GM21737 (cell line): ENCODE measurements around the gene MAST4.

Experiments
- ATAC-seq: cut with Tn5 transposase; IDR thresholded peaks from one replicate; pipeline ENCODE4 v1.9.1; 2021; ENCODE audit warnings: mild to moderate bottlenecking, moderate library complexity; ENCODE audit not compliant: unreplicated experiment

MAST4 gene

DNA sequence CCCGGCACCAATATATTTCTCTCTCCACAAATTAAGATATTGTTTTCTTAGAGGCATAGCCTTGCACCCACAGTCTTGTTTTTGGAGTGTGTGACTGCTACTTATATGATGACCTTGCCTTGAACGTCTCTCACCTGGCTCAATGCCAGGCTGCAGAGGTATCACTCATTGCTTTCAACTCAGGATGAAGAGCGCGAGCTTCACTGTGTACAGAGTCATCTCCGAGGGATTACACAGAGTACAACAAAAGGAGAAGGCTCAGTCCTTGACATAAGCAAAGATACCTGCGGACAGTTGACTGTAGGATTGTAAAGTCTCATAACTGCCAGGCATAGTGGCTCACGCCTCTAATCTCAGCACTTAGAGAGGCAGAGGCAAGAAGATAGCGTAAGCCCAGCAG lies 546.6 kb downstream of the MAST4 start:
- ATAC-seq, result no peak

DNA sequence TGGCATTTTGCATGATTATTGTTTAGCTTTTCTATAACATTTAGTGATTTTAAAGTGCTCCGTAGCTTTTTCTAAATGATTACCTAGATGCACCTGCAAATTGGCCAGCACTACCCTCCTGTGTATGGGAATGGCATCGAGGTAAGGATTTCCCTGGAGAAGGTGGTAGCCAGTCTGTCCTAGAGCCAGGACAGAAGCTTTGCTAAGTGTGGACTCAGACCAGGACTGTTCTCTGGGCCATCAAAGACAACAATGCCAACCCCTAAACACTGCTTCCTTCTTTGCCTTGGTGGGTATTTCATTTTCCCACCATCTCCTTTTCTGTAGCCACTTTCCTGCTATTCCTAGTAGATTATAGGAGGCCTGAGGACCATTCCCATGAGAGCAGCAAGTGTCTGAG lies 547.4 kb downstream of the MAST4 start:
- ATAC-seq, result no peak

DNA sequence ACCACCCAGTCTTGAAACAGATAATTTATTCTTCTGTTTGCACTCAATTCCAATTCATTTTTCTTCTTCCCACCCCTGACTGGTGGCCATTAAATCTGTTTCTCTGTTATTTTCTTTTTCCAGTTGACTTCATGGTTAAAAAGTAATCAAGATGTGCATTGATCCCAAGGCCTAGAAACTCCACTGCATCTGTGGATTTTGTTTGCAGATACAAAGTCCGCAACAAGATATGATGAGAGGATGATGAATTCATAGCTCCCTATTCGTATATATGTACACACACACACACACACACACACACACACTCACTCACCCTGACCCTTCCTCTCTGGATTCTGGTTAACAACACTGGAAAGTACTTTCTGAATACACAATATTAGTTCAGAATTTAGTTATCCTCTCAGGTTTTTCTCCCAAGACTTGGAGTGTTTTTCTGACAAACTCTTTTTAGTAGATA lies 548.0 kb downstream of the MAST4 start:
- ATAC-seq, result no peak

- ATAC-seq, result no peak
Measured at GRCh38 chr5:67146574-67146973, 550.4 kb downstream of the MAST4 start.

DNA sequence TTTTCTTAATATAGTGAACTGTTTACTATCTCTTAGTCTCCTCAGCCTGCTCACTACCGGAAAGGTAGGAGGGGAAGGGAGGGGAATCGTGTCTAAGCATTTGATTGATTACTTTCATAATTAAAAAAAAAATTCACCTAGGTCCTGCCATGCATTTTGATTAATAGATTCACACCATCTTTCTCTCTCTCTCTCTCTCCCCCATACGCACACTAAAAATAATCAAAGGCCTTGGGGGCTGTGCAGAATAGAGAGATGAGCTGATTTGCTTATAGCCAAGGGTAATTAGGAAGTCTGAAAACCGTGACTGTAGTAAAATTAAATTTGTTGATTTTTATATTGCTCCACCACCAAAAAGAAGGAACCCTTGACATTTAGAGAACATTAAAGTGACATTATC lies 550.8 kb downstream of the MAST4 start:
- ATAC-seq, result no peak

DNA sequence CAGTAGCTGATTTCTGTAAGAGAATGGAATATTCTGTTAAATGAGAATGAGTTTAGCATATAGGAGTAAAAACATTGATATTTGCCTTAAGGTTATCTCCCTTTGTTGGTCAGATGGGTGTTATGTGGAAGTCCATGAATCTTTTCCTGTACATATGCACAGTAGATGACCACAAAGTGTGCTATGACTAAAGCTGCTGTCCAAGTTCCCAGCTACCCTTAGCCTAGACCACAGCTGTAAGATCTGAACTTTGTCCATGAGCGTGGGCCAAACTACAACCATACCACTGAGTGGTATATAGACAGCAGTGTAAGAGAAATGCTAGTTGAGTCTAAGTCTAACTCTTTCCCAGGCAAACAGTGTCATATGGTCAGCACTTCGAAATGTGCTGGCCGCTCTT lies 551.6 kb downstream of the MAST4 start:
- ATAC-seq, result no peak

DNA sequence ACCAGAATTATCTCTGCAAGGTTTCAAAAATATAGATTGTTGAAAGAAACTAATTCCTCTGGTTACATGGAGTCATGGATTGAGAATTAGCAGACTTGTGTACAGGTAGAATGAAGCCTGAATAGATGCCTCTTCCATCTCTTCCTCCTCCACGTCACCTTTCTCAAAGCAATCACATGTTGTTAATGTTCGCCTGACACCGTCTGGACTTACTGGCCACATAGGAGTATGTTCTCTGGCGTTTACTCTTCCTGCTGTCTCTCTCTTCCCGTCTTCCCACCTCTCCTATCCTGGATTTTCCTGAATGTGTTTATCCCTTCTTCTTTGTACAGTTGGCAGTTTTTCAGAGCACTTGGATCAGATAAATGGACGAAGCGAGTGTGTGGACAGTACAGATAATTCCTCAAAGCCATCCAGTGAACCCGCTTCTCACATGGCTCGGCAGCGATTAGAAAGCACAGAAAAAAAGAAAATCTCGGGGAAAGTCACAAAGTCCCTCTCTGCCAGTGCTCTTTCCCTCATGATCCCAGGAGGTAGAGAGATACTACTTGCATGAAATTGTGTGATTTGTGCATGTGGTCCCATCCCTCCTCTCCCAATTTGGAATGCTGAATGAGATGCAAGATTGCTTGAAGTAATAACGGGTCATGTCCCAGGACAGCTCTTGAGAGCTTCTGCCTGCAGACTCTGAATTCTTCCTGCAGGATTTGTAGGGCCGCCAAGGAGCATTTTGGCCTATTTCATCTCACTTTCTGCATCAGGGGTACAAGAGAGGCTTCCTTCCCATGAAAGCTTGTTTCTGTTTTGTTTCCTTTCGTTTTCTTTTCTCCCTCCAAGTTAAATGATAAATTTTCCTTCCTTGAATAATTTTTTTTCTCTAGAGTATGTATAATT lies 553.1 kb downstream of the MAST4 start:
- no peak for ATAC-seq

DNA sequence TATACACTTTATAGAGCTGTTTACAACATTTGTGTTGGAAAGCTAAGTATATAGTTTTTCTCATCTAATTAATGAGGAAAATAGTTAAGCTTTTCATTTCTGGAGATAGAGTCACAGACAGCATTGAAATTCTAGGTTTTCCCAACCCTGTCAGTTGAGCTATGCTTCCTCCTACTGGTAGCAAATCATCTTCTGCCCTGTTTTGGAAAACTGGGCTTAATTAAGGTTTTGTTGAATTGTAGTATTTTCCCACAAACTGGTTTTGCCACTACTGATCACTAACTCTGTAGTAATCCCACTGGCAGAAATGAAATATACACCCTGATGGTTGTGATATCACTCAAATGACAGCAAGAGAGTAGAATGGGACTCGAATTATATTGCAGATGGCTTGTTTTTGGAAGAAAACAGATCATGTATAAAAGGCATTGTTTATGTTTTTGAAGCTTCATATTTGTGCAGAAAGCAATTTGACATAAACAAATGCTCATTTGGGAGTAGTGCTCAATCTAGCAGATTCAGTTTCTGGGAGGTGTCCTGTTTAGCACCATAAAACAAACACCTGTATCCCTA lies 553.8 kb downstream of the MAST4 start:
- ATAC-seq, result no peak

DNA sequence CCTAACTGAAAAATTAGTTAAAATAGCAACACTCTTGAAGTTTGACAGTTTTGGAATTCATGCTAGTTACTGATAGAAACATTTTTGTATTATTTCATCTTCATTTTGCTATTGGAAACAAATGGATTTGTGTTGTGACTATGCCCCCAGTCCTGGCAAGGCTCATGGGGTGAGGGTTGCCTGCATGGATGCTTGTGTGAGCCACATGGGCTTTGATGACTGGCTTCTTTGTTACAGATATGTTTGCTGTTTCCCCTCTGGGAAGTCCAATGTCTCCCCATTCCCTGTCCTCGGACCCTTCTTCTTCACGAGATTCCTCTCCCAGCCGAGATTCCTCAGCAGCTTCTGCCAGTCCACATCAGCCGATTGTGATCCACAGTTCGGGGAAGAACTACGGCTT lies 556.2 kb downstream of the MAST4 start:
- ATAC-seq, result no peak

DNA sequence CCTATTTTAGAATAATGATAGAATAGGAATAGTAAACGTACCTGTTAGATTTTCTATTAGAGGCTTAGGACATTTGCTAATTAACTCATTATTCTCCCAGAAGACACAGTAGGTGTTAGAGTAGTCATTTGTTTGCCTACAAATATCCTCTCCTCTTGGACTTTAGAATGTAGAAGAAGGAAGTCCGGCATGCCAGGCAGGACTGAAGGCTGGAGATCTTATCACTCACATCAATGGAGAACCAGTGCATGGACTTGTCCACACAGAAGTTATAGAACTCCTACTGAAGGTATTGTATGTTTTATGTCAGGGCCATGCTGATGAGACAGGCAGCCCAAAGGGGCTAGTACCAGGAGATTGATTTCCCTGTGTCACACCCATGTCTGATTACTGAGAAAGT lies 557.1 kb downstream of the MAST4 start:
- no peak for ATAC-seq

DNA sequence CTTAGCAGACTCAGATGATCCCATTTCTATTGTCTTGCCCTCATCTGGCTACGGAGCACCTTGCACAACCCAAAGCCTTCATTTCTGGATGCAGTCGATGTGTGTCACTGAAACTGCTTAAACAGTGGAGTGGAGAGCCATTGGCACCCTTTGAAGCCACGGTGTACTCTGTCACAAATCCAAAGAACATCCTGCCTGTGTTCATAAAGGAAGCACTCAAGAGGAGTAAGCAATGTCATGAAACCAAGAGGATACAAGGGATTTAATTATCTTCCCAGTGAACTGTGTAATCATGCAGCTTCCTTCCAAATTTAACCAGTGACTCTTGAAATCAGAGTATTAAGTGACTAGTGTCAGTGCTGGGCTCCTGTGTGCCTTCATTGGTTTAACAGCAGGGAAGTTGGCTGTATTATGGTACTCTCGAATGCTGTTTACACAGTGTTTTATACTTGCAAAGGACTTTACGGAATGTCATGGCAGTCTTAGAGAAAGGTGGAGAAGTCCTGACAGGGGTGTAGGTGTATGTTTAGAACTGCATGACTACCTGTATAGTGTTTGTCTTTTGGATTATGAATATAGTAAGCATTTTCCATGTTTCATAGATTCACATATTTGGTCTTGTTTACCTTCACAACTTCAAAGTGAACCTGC lies 558.5 kb downstream of the MAST4 start:
- no peak for ATAC-seq

GRCh38 chr5:67156976-67157583 lies 560.9 kb downstream of the MAST4 start:
- ATAC-seq, result no peak

GRCh38 chr5:67160272-67160671 lies 564.1 kb downstream of the MAST4 start:
- no peak for ATAC-seq

GRCh38 chr5:67160985-67161384 lies 564.8 kb downstream of the MAST4 start:
- no peak for ATAC-seq

- no peak for ATAC-seq
Measured at GRCh38 chr5:67161767-67162166, 565.6 kb downstream of the MAST4 start.

GRCh38 chr5:67163231-67163756 lies 567.1 kb downstream of the MAST4 start:
- ATAC-seq, result no peak

DNA sequence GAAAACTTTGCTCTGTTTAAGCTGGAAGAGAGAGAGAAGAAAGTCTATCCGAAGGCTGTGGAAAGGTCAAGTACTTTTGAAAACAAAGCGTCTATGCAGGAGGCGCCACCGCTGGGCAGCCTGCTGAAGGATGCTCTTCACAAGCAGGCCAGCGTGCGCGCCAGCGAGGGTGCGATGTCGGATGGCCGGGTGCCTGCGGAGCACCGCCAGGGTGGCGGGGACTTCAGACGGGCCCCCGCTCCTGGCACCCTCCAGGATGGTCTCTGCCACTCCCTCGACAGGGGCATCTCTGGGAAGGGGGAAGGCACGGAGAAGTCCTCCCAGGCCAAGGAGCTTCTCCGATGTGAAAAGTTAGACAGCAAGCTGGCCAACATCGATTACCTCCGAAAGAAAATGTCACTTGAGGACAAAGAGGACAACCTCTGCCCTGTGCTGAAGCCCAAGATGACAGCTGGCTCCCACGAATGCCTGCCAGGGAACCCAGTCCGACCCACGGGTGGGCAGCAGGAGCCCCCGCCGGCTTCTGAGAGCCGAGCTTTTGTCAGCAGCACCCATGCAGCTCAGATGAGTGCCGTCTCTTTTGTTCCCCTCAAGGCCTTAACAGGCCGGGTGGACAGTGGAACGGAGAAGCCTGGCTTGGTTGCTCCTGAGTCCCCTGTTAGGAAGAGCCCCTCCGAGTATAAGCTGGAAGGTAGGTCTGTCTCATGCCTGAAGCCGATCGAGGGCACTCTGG lies 567.8 kb downstream of the MAST4 start:
- ATAC-seq, result no peak

GRCh38 chr5:67164856-67165525 lies 568.8 kb downstream of the MAST4 start:
- ATAC-seq, result no peak

DNA sequence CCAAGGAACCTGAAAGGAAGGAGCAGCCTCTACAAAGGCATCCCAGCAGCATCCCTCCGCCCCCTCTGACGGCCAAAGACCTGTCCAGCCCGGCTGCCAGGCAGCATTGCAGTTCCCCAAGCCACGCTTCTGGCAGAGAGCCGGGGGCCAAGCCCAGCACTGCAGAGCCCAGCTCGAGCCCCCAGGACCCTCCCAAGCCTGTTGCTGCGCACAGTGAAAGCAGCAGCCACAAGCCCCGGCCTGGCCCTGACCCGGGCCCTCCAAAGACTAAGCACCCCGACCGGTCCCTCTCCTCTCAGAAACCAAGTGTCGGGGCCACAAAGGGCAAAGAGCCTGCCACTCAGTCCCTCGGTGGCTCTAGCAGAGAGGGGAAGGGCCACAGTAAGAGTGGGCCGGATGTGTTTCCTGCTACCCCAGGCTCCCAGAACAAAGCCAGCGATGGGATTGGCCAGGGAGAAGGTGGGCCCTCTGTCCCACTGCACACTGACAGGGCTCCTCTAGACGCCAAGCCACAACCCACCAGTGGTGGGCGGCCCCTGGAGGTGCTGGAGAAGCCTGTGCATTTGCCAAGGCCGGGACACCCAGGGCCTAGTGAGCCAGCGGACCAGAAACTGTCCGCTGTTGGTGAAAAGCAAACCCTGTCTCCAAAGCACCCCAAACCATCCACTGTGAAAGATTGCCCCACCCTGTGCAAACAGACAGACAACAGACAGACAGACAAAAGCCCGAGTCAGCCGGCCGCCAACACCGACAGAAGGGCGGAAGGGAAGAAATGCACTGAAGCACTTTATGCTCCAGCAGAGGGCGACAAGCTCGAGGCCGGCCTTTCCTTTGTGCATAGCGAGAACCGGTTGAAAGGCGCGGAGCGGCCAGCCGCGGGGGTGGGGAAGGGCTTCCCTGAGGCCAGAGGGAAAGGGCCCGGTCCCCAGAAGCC lies 569.6 kb downstream of the MAST4 start:
- peak; percentile 84 for ATAC-seq
